Activated naive CD4-positive, alpha-beta T cell treated with anti-CD3 and anti-CD28 coated beads, Interleukin-2, amount 10 ng/mL, durations not matched to agents 7 days and 5 days (primary cell): ENCODE measurements around the gene TMEM229B.

Experiments used
- CTCF ChIA-PET: fragments of 350-600 bp; sonication (Branson Sonifier 250); formaldehyde crosslinking; loops from one replicate; lab custom pipeline; 2021; ENCODE audit warnings: antibody characterized with exemption; lab: Charles Lee
- DNase-seq: peaks from one replicate; pipeline ENCODE4 v3.0.0-alpha.2; 2020
- H3K27ac Mint-ChIP-seq: one replicate; pipeline ENCODE4 v1.8.0; 2021; ENCODE audit warnings: mild to moderate bottlenecking, moderate library complexity, mixed read lengths
- H3K27me3 Mint-ChIP-seq: one replicate; pipeline ENCODE4 v1.8.0; 2021; ENCODE audit warnings: mild to moderate bottlenecking, mixed read lengths
- H3K36me3 Mint-ChIP-seq: one replicate; pipeline ENCODE4 v1.8.0; 2021; ENCODE audit warnings: mixed read lengths
- H3K4me1 Mint-ChIP-seq: one replicate; pipeline ENCODE4 v1.8.0; 2021; ENCODE audit warnings: mixed read lengths
- H3K4me3 Mint-ChIP-seq: one replicate; pipeline ENCODE4 v1.8.0; 2021; ENCODE audit warnings: mild to moderate bottlenecking, moderate library complexity, mixed read lengths
- H3K9me3 Mint-ChIP-seq: one replicate; pipeline ENCODE4 v1.8.0; 2021; ENCODE audit warnings: mixed read lengths

TMEM229B gene

DNA sequence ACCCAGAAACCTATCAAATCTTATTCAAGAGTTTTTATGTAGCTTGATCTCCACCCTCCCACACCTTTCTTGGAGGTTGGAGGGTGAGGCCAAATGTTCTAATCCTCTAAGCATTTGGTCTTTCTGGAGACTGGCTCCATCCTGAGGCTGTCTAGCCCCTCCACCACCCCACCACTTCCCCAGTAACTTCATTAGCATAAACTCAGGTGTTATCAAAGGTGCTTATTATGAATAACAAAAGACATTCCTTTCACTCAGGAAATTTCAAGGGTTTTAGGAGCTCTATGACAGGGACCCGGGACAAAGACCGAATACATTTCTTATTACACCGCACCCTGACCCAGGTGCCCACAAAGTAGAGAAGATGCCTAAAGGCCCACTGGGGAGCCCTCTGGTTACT is 2.8 kb upstream of the TMEM229B start:
- Mint-ChIP-seq H3K4me3 (no peak overlapping the region), H3K27ac (no peak overlapping the region), H3K27me3 (peaks cover 30% of the 10 kb centered on the region), H3K36me3 (peaks cover 30% of the 10 kb centered on the region), H3K9me3 (peaks cover 30% of the 10 kb centered on the region), H3K4me1 (peaks cover 44% of the 10 kb centered on the region)
- DNase-seq: no peak
- CTCF ChIA-PET: no interaction called here

DNA sequence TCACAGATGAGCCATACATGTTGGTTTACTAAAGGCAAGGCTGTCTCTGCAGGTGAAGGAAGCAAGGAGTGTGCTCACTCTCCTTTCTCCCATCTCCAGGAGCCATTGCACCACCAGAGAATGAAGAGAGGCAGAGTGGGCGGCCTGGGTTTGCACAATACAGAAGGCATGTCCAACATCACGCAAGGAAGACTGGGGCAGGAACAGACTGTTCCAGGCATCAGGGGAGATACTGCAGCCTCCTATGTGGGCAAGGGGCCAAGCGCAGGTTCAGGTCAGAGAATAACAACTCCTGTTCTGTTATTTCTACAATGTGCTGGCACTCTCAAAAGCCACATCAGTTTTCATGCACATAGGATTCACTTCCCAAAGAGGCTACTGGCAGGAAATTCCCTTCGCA is 1.7 kb upstream of the TMEM229B start:
- Mint-ChIP-seq H3K4me1 (peaks cover 54% of the 10 kb centered on the region), H3K36me3 (peaks cover 40% of the 10 kb centered on the region), H3K27ac (no peak overlapping the region), H3K27me3 (peaks cover 27% of the 10 kb centered on the region), H3K4me3 (no peak overlapping the region), H3K9me3 (peaks cover 29% of the 10 kb centered on the region)
- CTCF ChIA-PET: interaction anchor here (1.3 kb wide), 1 partner anchor 62 kb away, joined by 5 read pairs; no protein-coding TSS in a partner anchor
- DNase-seq: no peak

DNA sequence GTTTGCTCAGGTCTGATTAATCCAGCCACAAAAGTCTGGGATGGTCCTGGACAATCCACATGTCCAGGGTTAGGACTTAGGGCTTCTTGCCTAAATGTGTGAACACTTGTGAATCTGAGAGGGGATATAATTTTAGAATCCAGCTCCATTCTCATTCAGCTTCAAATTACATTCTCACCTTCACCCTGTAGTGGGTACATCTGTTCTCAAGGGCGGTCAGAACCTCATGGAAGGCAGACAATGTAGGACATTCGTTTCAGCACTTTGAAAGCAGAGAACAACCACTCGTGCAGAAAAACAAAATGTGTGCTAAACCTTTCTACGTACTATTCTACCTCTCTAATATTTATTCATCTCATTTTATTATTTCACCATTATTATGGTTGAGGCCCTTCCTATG is 1.2 kb downstream of the TMEM229B start:
- Mint-ChIP-seq H3K4me1 (peaks cover 58% of the 10 kb centered on the region), H3K27me3 (peaks cover 25% of the 10 kb centered on the region), H3K36me3 (peaks cover 24% of the 10 kb centered on the region), H3K9me3 (peaks cover 5% of the 10 kb centered on the region), H3K4me3 (peak overlapping the region; percentile 91), H3K27ac (peak overlapping the region; percentile 98)
- CTCF ChIA-PET: interaction anchor here (0.9 to 1.7 kb wide), 4 partner anchors 20 to 180 kb away, joined by 3 to 7 read pairs (median 6); no protein-coding TSS in a partner anchor
- DNase-seq: no peak

DNA sequence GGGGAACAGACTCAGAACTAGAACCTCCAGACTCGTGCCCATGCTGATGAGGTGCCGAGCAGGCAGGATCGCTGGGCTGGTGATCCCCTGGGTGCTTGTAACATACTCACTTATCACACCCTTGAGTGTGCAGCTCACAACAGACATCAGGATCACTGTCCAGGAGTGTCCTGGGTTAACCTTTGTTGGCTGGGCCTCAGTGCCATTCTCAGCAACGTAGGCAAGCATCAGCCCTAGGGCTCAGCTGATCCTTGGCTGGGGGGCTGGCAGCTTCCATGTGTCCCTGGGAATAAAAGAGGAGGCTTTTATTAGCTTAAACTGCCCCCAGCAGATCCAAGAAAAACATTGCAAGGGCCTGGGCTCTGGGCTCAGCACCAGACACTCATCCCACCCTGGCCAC is 1.6 kb downstream of the TMEM229B start:
- no peak overlapping the region for H3K4me3 Mint-ChIP-seq
- CTCF ChIA-PET: no interaction called here
- peaks cover 58% of the 10 kb centered on the region for H3K4me1 Mint-ChIP-seq
- peaks cover under 1% of the 10 kb centered on the region for H3K9me3 Mint-ChIP-seq
- no peak overlapping the region for H3K27ac Mint-ChIP-seq
- no peak for DNase-seq
- H3K36me3 Mint-ChIP-seq: peaks cover 24% of the 10 kb centered on the region
- peaks cover 23% of the 10 kb centered on the region for H3K27me3 Mint-ChIP-seq

DNA sequence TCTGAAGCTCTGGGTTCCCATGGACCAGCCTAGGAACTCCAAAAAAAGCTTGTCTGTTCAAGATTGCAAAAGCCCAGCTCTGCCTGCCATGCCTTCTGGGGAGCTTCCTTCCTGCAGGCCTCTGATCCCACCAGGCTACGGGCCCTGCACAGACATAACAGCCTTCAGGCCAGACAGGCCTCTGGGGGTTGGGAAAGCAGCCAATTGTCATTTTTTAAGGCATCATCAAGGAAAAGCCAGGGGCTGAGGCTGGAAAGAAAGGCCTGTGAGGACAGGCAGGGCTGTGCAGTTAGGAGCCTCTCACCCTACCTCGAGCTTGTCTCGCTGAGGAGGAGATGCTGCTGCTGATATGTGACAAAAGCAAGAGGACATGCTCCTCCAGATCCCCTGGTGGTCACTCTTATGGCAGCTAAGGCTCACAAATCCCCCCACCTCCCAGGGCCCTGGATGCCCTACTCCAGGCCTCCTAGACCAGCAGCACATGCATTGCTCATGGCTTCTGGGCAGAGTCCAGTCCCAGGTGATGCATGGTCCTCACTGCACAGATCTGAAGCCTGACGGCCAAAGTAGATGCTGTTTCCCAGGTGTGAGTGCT is 2.9 kb downstream of the TMEM229B start:
- H3K36me3 Mint-ChIP-seq: peaks cover 23% of the 10 kb centered on the region

DNA sequence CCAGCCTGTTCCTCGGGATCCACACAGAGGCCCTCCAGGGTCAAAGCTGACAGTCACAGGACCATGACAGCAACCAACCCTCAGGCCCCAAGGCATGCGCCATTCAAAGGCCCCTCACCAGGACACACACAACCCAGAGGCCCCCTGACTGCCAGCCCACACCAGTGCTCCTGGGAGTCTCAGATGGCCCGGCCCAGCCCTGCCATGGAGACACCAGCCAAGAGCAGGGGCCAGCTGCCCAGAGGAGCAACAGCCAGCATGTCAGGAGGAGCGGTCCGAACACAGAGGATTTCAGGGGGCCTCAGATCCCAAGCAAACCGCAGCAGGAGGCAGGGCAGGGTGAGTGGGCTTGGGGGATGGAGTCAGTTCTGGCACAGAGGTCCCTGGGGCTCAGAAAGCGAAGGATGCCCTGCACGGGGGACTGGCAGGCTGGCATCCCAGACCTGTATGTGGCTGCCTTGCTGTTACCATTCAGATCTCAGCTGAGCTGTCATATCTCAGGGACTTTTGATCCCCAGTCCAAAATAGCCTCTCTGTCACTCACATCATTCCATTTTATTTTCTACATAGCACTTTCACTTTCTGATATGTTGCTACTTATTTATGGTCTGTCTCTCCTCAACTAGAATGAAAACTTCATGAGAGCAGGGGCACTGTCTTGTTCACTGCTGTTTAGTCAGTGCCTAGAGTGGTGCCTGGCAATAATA is 4.8 kb downstream of the TMEM229B start:
- no peak overlapping the region for H3K27ac Mint-ChIP-seq
- H3K9me3 Mint-ChIP-seq: no peaks in the 10 kb centered on the region
- H3K36me3 Mint-ChIP-seq: peaks cover 23% of the 10 kb centered on the region
- no peak for DNase-seq
- peaks cover 10% of the 10 kb centered on the region for H3K27me3 Mint-ChIP-seq
- CTCF ChIA-PET: no interaction called here
- no peak overlapping the region for H3K4me3 Mint-ChIP-seq
- H3K4me1 Mint-ChIP-seq: peaks cover 43% of the 10 kb centered on the region

More for the DNA sequence above, 2.9 kb downstream of the TMEM229B start:
- DNase-seq: no peak
- Mint-ChIP-seq H3K27ac (peak overlapping the region; percentile 7), H3K4me3 (no peak overlapping the region), H3K9me3 (no peaks in the 10 kb centered on the region), H3K27me3 (peaks cover 17% of the 10 kb centered on the region), H3K4me1 (peaks cover 55% of the 10 kb centered on the region)
- CTCF ChIA-PET: no interaction called here

DNA sequence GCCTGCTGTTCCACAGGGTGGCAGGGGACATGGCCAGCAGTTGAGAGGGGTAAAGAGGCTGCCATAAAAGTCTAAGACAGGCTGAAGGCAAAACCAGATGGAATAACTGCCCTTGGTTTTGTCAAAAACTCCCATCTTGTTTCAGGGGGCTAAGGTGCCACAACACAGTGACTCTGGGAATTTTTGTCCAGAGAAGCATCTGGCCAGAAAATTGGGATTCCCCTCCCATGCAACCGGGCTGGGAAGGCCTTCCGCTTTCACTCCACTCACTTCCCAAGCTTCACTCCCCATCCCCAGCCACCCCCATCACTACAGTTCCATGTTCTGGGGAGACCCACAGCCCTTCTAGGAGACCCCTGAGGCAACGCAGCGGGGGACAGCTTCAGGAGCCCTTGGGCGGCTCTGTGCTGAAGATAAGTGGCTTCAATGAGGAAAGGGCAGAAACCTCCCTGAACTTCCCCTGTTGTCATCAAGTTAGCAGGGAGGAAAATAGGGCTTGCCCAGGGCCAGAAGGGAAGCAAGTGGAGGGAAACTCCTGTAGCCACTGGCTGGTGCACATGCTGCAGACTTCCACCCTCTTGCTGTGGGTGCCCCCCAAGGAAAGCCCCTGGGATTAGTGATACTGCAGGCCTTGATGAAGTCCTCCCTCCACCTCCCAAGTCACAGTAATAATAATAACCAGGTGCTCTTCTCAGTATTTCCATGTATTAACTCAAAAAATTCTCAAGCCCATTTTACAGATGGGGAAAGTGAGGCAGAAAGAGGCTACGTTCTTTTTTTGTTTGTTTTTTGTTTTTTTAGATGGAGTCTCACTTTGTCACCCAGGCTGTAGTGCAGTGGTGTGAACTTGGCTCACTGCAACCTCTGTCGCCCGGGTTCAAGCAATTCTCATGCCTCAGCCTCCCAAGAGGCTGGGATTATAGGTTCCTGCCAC is 6.0 kb downstream of the TMEM229B start:
- Mint-ChIP-seq H3K27ac (no peak overlapping the region), H3K36me3 (peaks cover 17% of the 10 kb centered on the region), H3K9me3 (no peaks in the 10 kb centered on the region), H3K4me3 (no peak overlapping the region), H3K27me3 (peaks cover 5% of the 10 kb centered on the region), H3K4me1 (peaks cover 36% of the 10 kb centered on the region)
- CTCF ChIA-PET: no interaction called here
- DNase-seq: no peak

DNA sequence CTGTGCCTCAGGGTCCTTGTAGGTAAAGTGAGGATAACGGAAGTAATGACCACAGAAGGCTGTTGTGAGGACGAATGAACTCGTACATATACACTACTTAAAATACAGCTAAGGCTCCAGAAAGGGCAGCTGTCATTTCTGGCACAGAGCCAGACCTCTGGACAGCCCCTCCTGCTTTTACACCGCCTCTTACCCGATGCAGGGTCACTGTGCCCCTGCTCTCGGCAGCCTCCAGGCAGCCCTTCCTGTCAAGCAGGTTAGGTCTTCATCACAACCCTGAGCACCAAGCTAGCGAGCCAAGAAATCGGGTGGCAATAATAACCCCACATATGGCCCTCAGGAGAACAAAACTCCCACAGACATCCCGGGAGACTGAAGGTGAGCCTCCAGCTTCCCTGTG is 8.5 kb downstream of the TMEM229B start:
- CTCF ChIA-PET: interaction anchor here (2.0 kb wide), 1 partner anchor 46 kb away, joined by 6 read pairs; no protein-coding TSS in a partner anchor
- H3K9me3 Mint-ChIP-seq: no peaks in the 10 kb centered on the region
- peaks cover 5% of the 10 kb centered on the region for H3K27me3 Mint-ChIP-seq
- no peak overlapping the region for H3K27ac Mint-ChIP-seq
- H3K4me3 Mint-ChIP-seq: no peak overlapping the region
- peaks cover 13% of the 10 kb centered on the region for H3K4me1 Mint-ChIP-seq
- H3K36me3 Mint-ChIP-seq: no peaks in the 10 kb centered on the region
- no peak for DNase-seq

DNA sequence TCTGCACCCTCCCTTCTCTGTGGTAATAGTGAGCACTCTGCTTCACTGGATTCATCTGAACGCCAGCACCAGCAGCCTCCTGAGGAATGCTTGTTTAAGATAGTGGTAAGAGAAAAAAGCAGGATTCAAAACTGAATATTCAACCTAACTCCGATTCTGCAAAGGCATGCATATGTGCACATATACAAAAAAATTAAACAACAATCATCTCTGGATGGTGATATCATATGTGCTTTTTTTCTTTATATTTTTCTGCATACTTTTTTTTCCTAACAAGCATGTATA is 9.8 kb downstream of the TMEM229B start:
- H3K9me3 Mint-ChIP-seq: no peaks in the 10 kb centered on the region

DNA sequence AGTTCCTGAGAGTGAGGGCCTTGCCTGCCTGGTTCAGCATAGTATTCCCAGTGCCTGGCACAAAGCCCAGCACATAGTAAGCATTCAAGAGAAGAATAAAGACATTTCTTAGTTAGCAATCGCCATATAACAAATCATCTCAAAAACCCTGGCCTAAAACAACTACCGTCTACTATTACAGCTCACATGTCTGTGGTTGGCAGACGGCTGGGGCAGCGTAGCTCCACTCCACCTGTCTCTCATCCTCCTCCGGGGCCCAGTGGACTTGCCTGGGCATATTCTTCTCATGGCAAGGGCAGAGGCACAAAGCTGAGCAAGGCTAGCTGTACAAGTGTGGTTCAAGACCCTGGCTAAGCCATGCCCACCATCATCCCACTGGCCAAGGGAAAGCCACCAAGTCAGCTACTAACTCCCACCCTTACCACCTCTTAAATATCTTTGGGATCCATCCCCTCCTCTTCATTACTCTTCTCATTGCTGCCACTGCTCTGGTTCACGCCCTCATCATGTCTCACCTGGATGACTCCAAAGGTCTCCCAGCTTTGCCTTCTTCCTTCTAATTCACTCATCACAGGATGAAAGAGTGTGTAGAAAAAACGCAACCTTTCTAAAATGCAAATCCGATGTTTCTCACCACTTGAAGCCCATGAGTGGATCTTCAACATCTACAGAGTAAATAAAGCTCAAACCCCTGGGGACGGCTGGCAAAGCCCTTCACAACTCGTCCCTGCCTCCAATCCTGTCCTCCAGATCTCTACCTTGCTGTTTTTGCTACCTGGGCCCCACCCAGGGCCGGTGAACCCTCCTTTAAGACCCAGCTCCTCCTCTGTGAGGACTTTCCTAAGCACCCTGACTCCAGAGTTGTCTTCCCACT is 10.4 kb downstream of the TMEM229B start:
- DNase-seq: no peak
- H3K27me3 Mint-ChIP-seq: peaks cover 5% of the 10 kb centered on the region
- H3K9me3 Mint-ChIP-seq: no peaks in the 10 kb centered on the region
- H3K4me3 Mint-ChIP-seq: no peak overlapping the region
- no peaks in the 10 kb centered on the region for H3K36me3 Mint-ChIP-seq
- H3K4me1 Mint-ChIP-seq: peaks cover 5% of the 10 kb centered on the region
- peak overlapping the region; percentile 16 for H3K27ac Mint-ChIP-seq
- CTCF ChIA-PET: no interaction called here

More for the DNA sequence above, 9.8 kb downstream of the TMEM229B start:
- H3K36me3 Mint-ChIP-seq: no peaks in the 10 kb centered on the region
- H3K4me1 Mint-ChIP-seq: peaks cover 8% of the 10 kb centered on the region
- no peak for DNase-seq
- H3K27me3 Mint-ChIP-seq: peaks cover 5% of the 10 kb centered on the region
- CTCF ChIA-PET: no interaction called here
- H3K27ac Mint-ChIP-seq: no peak overlapping the region
- H3K4me3 Mint-ChIP-seq: no peak overlapping the region

DNA sequence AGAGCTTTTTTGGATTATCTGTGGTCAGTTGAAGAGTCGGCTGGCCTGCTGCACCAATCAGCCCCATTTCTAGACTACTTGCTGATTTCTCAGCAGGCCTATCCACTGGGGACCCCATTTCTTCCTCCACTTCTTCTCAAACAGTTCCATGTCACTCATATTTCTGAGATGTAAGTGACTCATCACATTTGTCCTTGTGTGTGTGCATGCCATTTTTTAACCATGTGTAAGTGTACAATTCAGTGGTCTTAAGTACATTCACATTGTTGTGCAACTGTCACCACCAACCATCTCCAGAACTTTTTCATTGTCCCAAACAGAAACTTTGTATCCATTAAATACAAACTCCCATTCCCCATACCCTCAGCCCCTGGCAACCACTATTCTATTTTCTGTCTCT is 14.2 kb downstream of the TMEM229B start:
- H3K27me3 Mint-ChIP-seq: no peaks in the 10 kb centered on the region
- DNase-seq: no peak
- no peak overlapping the region for H3K27ac Mint-ChIP-seq
- no peaks in the 10 kb centered on the region for H3K9me3 Mint-ChIP-seq
- CTCF ChIA-PET: no interaction called here
- H3K4me3 Mint-ChIP-seq: no peak overlapping the region
- H3K36me3 Mint-ChIP-seq: no peaks in the 10 kb centered on the region
- H3K4me1 Mint-ChIP-seq: peaks cover 5% of the 10 kb centered on the region

DNA sequence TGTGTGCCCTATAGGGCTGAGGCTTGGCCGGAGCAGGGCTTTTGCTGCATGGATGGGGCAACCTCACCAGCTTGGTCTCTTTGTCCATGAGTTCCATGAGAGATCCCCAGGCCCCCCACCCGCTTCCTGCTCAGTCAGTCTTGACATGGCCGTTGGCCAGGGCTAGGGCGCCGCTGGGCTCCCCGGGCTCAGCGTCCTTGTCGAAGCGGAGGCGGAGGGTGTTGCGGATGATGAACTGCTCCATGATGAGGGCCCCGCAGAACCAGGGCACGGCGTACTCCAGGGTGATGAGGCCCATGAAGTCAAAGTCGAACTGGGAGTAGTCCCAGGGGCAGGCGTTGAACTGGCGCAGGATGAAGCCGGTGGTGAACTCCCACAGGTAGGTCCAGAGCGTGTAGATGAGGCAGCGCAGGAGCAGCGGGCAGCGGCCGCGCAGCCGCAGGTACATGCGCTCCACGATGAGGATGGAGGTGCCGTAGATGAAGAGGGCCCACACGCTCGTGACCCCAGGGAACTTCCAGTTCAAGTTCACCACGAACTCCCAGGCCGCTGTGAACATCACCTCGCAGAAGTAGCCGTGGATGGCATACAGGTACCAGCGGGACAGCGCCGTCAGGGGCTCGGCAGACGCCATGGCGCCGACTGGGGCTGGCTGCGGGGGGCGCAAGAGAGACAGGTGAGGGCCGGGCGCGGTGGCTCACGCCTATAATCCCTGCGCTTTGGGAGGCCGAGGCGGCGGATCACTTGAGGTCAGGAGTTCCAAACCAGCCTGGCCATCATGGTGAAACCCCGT is 15.0 kb downstream of the TMEM229B start:
- peaks cover under 1% of the 10 kb centered on the region for H3K27me3 Mint-ChIP-seq
- H3K4me3 Mint-ChIP-seq: no peak overlapping the region
- peaks cover 5% of the 10 kb centered on the region for H3K4me1 Mint-ChIP-seq
- H3K36me3 Mint-ChIP-seq: no peaks in the 10 kb centered on the region
- no peak overlapping the region for H3K27ac Mint-ChIP-seq
- no peak for DNase-seq
- CTCF ChIA-PET: no interaction called here
- no peaks in the 10 kb centered on the region for H3K9me3 Mint-ChIP-seq

DNA sequence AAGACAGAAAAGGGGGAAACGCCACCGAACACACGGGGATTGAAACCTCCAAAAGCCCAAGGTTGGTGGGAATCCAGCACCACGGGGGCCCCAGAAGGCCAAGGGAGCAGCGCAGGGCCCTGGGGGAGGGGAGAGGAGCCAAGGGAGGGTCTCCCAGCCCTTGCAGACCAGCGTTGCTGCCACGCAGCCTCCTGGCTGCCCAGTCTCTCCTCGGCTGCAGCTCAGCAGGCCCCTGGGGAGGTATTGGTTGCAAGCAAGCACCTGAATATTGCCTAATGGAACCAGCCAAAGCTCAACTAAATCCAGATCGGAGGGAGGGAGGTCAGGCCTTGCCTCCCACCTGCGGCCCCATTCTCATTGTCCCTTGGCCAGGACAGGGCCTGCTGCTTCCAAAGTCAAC is 15.8 kb downstream of the TMEM229B start:
- DNase-seq: no peak
- CTCF ChIA-PET: no interaction called here
- H3K9me3 Mint-ChIP-seq: no peaks in the 10 kb centered on the region
- peaks cover under 1% of the 10 kb centered on the region for H3K4me1 Mint-ChIP-seq
- peaks cover 5% of the 10 kb centered on the region for H3K27me3 Mint-ChIP-seq
- no peak overlapping the region for H3K4me3 Mint-ChIP-seq
- H3K36me3 Mint-ChIP-seq: no peaks in the 10 kb centered on the region
- no peak overlapping the region for H3K27ac Mint-ChIP-seq
